GM12864 (cell line): Measurements from ENCODE around the gene DLEC1.

ENCODE experiments used
- DNase-seq: peaks from one replicate; pipeline ENCODE4 v3.0.0-alpha.2; 2011; ENCODE audit warnings: low read depth
- H3K4me3 ChIP-seq: 2 replicates; pipeline ENCODE4 v1.5.1; 2011; ENCODE audit warnings: mild to moderate bottlenecking, low read depth, low read length, control low read depth
- CTCF ChIP-seq: IDR thresholded peaks from 2 replicates; pipeline ENCODE4 v1.5.1; 2011; ENCODE audit warnings: low read depth, mild to moderate bottlenecking, moderate library complexity, low read length, control low read depth, inconsistent platforms; ENCODE audit errors: missing control alignments

DLEC1 gene

GRCh38 chr3:38111201-38111600 is 72.2 kb downstream of the DLEC1 start:
- no peak for DNase-seq
- TF ChIP-seq CTCF: no peak
- H3K4me3 ChIP-seq: no peak overlapping the region

- no peak overlapping the region for H3K4me3 ChIP-seq
- no peak for DNase-seq
- no peak for TF ChIP-seq CTCF
Observed at GRCh38 chr3:38111696-38112377, 72.8 kb downstream of the DLEC1 start.

DNA sequence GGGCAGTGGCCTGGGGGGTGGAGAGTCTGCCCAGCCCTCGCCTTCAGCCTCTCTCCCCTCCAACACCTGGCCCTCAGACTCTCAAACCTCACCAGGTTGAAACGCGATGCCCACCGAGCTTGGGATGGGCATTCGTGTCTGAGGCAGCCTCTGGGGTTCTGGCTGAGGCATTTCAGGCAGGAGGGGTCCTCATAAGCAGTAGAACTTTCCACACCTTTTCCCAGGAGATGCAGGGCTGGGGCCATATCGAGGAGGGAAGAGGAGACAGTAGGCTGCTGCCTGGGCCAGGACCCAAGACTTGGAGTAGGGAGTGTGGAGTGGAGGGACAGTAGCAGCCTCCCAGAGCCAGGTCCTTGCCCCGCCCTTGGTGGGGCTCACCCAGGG is 73.4 kb downstream of the DLEC1 start:
- no peak overlapping the region for H3K4me3 ChIP-seq
- DNase-seq: no peak
- TF ChIP-seq CTCF: no peak

GRCh38 chr3:38114052-38114874 is 75.3 kb downstream of the DLEC1 start:
- no peak for TF ChIP-seq CTCF
- no peak overlapping the region for H3K4me3 ChIP-seq
- no peak for DNase-seq

DNA sequence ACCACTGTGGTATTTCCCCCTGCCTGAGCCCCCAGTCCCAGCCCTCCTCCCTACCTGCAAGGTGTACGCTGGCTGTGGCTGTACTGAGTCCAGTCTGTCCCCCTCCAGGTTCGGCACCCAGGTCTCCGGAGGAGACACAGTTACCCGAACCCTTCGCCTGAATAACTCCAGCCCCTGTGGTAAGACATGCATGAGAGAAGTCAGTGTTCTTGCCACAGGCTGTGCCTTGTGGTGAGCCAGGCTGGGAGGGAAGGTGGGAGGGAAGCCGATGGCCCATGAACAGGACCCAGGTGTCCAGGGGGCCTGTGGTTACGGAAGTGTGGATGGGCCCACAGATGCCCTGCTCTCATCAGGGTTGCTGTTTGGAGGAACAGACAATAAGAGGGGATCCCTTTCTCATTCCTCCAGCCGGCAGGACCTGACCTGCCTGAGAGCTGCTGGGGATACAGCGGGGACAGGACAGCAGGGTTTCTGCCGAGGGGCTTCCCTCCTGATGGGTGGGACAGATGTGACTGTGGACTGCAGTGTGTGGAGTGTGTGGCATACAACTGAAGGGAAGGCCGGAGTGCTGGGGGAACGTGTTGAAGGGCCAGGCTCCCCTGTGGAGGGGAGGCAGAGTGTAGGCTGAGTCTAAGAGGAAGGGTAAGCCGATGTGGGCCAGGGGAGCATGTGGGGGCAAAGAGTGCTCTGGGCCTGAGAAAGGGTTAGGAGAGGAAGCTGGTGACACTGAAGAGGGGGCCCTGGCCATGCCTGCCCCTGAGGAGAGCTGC is 76.1 kb downstream of the DLEC1 start:
- no peak overlapping the region for H3K4me3 ChIP-seq
- no peak for DNase-seq
- TF ChIP-seq CTCF: no peak

GRCh38 chr3:38115645-38116427 is 76.8 kb downstream of the DLEC1 start:
- no peak for TF ChIP-seq CTCF
- no peak for DNase-seq
- no peak overlapping the region for H3K4me3 ChIP-seq
